ENCODE results near the gene CTNND2.

The CTNND2 gene

DNA sequence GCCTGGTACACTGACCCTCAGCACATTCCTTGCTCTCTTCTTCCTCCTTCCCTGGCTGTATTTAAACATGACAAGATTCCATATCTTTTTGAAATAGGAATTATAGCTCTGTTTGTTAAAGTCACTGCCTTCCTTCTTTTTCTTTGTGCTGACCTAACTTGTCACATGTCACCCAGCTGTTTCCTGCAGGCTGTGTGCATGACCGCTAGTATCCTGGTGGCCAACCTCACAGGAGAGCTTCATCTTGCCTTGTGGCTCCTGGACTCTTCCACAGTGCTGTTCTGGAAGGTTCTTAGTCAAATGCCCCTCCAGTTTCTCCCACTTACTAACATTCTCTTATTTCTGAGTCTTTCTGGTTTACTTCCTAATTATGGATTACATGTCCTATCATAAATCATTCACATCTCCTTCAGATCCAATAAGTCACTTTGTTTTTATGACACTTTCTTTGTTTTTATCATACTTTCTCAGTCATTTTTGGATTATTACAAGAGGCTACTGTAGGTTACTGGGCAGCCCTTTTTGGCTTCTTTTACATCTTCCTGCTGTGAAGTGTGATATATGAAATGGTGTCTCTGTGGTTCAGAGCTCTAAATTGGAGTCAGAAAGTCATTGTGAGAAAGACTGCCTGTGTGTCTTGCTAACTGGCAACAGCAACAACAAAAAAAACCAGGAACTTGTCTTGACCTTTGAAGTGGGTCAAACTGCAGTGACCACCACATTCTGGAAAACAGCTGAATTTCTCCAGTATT lies 679.6 kb downstream of the CTNND2 start:
- DNase-seq: no peak

DNA sequence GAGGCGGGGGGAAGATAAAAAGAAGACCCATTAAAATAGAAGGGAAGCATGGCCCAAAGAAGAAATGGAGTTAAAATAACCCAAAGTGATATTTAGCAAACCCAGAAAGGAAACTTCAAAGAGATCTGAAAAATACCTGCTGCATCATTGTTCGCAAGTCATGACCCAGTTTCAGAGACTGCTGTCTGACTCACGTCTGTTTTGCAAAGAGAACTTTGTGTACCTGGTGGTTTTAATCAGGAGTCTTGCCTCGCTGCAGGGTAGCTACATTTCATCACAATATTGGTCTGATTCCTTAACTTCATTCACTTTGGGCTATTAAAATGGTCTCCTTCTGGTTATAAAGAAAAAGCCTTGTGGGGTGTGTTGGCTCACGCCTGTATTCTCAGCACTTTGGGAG lies 682.1 kb downstream of the CTNND2 start:
- DNase-seq: no peak

DNA sequence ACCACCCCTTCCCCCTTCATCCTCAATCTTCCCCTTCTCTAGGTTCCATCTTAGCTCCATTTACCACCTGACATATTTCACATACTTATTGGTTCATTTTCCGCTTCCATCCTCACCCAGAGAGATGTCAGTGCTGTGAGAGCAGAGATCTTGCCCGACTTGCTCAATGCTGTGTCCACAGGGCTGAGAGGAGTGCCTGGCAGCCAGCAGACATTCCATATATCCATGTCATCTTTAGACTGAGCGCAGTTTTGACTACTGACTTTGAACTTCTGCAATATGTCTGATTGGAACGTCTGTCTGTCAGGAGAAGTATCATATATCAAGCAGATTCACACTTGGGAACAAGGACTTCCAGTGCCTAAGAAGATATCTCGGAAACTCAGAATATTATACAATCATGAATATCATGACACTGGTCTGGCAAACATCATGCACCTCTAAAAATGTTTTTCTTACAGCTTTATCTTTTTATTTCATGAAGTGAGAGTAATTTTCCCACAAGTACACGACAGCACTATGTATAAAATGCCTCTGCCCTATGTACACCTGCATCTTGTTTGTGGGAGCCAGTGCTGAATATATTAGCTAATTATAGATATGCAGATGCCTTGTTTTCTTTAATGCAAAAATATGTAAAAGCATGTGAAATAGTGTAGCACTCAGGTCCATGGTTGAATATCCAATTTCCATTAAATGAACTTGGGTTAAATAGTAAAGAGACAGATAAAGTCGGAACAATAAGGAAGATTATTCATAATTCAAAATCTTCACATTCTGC lies 689.2 kb downstream of the CTNND2 start:
- no peak for DNase-seq

DNA sequence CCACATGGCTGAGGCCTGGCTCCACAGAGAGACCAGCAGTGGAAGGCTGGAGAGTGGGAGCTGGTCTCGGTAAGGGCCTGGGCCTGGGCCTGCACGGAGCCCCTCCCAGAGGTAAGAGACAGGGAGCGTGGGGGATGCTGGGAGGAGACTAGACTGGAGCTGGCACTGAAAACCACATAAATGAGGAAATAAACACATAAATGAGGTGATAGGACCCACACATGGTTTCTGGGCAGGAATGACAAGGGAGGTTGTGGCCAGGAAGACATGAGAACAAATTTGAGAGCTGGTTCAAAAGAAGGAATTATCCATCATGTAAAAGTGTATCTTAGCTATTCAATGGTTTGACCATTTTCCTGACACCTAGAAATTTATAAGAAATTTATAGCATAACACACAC lies 691.5 kb downstream of the CTNND2 start:
- DNase-seq: no peak

DNA sequence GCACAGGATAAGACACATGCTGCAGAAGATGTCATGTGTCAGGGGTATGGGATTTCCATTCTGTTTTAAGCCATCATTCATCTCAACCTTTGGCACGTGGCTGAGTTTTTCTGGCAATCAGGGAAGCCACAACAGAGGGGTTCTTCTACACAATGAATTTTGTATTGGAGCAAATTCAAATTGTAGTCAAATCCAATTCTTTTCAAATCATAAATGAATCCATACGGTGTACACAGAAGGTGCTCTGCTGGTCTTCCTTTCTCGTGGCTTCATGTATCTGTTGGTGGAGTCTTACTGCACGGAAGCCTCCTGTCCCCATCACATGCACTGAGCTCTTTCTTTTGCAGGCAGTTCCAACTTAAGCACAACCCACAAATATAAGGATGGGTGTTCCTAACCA lies 706.5 kb downstream of the CTNND2 start:
- no peak for DNase-seq

DNA sequence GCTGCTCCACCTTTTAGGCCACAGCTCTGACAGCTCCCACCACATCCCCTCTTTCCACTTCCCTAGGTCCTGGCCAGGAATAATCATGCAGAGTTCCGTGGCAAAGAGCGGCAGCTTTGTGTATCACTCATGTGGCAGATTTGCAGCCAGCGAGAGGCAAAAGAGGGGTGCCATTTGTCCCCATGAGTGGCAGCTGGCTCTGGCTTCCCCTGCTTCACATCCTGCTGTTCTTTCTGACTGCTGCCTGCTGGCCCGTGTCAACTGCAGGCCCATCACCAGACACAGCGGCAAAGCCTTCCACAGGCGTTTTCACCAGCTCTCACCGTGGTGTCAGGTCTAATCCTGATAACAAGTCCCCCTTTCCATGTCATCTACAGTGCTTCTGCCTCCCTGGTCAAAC lies 712.6 kb downstream of the CTNND2 start:
- no peak for DNase-seq

DNA sequence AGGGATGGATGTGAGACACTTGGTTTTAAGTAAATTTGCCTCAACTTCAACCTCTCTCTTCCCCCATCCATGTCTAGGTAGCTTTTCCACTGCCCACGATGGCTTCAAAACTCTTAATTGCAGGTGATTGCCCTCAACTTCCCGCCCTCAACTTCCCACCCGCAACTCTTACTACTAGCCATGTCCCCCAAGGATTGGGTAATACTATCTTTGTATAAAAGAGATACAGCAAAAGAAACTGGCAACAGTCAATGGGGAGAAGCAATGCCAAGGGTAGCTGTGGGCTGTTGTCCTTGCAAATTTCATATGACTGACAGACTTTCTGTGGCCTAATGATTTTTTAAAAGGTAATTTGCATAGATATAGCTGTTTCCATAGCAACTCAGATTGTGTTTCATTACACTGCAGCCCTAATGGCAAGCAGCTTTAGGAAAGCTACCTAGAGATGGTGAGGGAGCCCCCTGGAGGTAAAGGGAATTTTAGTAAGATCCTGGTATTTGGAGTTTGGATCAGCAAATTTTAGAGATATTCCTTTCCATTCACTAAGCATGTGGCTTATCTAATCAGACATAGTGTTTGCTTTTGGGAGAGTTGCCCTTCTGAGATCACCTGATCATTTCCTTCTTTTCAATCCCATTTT lies 721.7 kb downstream of the CTNND2 start:
- DNase-seq: peak; percentile 43

DNA sequence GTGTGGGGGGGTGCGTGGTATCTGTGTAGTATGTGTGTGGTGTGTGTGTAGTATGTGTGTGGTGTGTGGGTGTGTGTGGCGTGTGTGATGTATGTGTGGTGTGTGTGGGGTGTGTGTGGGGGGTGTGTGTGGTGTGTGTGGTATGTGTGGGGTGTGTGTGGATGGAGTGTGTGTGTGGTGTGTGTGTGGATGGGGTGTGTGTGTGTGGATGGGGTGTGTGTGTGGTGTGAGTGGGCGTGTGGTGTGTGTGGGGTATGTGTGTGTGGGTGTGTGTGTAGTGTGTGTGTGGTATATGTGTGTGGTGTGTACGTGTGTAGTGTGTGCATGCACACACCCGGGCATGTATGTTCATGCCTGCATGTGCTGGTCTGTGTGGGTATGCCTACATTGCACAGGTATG lies 722.3 kb downstream of the CTNND2 start:
- DNase-seq: no peak

DNA sequence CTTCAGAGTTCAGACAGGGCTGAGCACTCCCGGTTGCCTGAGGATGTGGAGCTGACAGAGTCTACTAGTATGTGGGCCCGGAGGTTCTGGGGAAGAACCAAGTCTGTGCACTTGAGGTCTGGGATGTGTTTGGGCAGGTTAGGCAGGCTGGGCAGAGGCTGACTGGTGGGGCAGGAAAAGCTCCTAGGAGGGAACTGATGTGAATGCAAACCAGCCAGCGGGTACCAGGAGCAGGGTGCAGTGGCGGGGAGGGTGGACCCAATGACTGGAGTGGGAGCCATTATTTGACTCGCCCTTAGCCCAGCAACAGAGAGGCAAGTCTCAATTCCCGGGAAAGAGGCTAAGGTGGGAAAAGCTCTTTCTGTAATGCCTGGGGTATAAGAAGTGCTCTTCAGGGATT lies 723.4 kb downstream of the CTNND2 start:
- DNase-seq: no peak

DNA sequence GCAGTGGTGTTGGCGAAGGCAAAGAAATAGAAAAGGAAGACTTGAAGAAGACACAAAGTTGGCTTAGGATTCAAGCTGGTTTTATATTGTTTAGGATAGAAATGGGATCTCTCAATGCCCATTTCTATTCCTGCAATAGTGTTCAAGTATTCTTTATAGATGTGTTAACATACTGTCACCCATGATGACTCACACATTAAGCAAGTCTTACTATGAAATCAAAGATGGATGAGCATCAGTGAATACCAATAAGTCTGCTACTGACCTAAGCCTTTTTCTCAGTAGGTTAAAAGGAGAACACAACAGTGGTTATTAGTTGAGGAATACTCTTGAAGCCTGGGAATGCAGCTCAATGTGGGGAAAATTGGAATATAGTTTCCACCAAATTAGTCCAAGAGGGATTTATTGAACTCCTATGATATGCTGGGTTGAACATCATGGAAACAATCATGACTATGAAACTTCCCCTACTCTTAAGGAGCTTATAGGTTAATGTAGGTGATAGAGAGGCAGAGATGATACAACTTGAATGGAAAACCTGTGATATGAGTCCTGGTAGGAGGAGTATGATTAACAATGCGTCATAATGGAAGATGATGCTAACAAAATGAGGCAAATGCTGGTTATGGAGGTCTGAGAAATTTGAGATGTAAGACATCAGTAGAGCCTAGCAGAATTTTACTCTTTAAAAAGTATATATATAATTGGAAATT lies 726.1 kb downstream of the CTNND2 start:
- no peak for DNase-seq

DNA sequence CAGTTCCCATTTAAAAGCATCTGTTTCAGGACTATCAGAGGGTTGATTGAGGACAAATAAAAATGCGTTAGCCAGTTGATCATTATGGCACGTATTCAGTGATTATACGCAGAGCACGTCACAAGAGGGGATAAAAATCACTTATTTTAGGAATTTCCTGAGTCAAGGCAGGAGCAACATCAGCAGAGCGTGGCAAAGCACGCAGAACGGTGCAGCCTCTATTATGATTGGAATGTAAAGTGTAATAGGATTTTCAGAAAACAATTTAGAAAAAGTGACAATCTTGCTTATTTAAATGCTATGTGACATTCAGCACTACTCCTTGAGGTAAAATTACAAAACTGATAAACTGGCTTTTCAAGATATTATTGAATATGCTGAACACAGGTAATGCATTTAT lies 729.7 kb downstream of the CTNND2 start:
- DNase-seq: no peak

DNA sequence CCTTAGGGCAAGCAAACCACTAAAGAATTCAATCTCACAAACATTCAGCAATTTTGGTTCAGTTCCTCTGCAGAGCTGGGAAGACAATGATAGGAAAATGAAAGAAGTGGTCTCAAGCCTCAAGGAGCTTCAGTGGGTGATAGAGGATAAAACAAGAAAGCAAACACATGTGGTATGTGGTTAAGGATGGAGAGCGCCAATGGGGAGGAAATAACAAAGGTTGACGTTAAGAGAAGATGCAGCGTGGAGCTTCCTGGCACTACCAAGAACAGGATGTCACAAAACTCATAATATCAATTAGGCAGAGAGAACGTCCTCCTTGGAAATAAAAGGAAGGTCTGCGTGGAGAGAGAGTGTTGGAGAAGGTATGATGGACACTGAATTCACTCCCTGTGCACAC lies 731.8 kb downstream of the CTNND2 start:
- no peak for DNase-seq

DNA sequence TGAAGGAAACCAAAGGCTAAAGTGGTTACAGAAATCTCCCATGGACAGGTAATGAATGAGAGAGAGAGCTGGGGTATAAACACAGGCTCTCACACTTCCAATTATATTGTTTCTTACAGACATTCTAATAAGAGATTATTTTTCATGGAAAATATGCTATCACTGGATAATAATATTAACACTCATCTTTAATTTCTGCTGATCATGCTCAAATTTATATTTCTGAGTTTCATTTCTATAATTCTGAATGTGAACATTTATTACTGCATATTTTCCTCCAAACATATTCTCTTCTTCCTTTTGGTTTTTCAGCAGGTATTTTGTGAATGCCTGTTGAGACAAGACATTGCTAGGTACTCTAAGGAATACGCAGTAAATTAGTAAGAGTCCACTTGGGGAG lies 733.0 kb downstream of the CTNND2 start:
- no peak for DNase-seq

DNA sequence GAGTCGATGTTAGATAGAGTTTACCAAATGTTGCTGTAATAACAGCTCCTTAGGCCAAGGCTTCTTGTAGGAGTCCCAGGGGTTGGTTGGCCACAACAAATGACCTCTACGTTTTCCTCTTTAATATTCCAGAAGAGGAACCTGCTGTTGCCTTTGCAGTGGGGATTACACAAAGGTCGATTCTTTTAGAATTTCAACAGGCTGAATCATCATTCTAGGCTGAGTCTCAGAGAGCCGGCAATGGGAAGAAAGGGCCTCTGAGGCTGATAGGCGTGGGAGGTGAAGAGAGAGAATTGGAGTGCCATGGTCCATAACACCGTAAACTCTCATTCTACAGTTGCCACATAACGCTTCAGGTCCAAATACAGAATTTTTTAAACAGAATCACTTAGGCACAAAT lies 737.3 kb downstream of the CTNND2 start:
- no peak for DNase-seq

DNA sequence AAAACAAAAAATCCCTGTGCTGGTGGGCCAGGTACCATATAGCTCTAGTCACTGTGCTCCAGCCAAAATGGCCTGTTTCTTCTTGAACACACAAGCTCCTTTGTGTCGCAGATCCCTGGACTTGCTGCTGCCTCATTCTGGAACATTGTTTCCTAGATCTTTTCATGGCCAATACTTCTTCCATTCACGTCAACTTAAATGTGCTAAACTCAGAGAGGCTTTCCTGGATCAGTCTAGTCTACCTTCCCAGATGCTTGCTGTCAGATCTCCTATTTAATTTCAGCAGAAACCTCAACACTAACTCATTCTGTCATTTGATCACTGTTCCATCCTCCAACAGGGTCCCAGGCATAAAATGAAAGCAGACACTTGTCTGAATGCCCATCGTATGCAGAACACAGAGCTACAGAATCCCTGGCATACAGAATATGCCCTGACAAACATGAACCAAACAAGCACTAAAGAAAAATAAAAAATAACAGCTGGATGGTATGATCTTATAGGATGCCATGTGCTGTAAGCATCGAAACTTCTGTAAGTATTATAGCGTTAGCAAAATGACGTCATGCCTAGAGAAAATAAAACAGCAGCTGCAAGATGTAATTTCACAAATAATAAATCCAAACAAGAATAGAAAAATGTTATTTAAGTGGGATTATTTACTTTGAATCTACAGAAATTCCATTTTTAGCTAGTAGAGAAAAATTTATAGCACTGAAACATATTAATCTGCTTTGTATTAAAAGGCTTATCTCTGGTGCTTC lies 739.5 kb downstream of the CTNND2 start:
- DNase-seq: no peak

DNA sequence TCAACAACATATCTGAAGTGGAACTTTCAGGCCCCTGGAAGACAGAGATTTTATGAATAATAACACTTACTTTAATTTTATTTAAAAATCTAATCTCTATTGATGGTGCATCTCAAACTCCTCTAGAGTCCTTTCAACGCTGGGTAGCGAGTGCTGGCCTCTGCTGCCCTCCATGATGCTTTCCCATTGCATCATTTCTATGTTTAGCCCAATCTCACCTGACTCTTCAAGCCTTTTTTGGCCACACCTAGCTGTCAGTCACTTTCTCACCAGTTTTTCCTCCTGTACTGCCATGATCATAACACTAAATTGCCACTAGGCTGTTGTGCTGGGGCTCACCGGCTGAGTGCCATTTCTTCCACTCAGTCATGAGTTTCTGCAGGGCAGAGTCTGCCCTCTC lies 747.1 kb downstream of the CTNND2 start:
- no peak for DNase-seq

DNA sequence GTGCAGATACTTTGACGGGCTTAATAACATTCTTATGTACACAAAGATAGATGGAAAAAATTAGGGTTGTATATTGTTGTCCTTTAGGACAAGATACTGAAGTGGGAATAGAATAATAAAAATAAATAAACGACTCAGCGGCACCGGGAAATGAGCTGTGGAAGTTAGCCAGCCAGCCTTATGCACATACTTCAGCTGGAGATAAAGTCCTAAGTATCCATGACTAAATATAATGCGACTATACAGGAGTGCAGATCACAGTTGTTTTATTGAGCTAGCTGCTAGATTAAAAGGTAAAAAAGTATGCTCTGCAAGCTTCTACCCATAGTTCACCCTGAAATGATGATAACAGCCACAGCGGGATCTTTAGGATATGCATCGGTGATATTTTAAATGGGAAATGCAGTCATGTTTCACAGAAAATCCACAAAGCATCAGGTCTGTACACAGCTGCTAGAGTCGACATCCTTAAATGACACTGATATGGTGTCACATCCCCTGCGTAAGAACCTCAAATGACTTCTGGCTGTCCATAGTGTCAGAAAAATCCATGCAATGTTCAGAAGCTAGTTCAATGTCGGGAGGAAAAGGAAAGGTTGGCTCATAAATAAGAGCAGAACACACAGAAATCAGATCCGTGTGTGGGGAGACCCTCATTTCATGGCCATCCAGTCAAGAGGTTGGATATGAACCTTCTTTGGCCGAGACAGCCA lies 750.4 kb downstream of the CTNND2 start:
- no peak for DNase-seq

DNA sequence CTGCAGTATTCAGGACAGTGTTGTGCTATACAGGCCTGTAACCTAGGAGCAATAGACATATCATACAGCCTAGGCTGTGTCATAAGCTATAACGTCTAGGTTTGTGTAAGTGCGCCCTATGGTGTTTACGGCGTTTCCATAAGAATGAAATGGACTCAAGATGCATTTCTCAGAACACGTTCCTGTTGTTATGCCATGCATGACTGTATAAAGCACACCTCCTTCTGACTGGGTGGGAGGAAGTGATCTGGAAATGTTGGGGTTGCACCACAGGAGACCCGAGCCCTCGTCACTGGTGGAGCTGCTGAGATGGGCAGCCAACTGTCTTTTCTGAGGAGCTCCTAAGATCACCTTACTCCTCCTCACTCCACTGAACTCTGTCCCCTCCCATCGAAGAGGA lies 751.9 kb downstream of the CTNND2 start:
- no peak for DNase-seq

DNA sequence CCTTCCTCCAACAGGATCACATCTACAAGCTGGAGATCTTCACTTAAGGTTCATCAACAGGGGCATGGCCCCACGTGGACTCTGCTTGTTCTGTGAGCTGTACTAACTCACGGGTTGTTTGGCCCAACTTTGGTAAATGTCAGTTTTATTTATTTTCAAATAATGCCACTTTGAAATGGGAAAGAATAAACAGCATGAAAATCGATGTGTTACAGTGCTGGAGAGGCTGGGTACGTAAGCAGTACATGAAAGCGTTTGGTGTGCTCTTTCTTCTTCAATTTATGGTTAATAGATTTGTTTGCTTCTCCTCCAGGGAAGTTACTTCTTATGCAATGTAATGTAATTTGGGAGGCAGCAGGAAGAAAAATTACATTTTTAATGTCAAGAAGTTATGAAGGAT lies 753.3 kb downstream of the CTNND2 start:
- DNase-seq: no peak

DNA sequence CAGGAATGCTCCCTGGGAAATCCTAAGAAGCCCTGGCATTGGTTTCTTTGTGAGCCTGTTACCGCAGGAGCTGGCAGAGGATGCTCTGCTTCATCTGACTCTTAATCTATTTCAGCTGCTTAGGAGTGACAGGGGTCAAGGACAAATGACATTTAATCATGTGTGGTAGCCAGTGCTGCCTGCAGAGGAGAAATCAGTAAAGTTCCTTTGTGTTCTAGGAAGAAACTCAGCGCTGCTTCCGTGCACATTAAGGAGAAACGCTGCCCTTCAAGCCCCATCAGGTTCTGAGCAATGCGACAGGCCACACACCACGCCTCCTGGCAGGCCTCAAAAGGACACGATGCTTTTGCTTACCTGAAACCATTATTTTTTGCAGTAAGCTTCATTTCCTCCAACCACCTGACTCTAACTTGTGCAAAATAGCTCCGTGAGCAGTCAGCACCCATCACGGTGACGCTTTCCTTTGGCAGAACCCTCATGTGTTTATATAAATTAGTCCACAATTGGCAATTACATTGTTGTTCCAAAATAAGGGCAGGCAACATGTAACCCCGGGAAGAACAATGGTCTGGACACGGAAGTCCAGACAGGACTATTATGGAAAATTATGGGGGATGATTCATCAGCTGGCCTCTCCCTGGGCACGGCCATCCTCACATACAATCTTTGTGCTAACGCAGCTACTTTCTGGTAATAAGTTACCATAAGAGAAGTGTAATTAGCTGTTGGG lies 755.3 kb downstream of the CTNND2 start:
- no peak for DNase-seq

DNA sequence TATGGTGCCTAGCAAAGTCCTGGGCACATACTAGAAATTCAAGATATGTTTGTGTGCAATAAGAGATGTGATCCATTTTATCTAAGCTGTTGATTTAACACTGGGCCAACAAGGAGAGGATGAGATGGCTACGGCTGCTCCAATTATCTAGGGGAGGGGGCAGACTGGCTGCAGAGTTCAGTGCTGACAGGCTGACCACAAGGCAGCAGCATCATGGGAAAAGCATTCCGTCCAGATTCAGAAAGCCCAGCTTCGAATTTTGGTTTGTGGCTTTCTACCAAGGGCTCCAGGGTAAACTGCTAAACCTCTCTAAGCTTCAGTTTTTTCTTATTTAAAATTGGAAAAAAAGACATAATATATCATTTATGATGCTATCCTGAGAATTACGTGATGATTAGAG lies 758.1 kb downstream of the CTNND2 start:
- no peak for DNase-seq
